GM21381 (cell line): ENCODE measurements around the gene ADGRL4.

Source experiments
- ATAC-seq: cut with Tn5 transposase; IDR thresholded peaks from one replicate; pipeline ENCODE4 v1.9.1; 2021; ENCODE audit warnings: mild to moderate bottlenecking, moderate library complexity; ENCODE audit not compliant: unreplicated experiment

ADGRL4 gene

DNA sequence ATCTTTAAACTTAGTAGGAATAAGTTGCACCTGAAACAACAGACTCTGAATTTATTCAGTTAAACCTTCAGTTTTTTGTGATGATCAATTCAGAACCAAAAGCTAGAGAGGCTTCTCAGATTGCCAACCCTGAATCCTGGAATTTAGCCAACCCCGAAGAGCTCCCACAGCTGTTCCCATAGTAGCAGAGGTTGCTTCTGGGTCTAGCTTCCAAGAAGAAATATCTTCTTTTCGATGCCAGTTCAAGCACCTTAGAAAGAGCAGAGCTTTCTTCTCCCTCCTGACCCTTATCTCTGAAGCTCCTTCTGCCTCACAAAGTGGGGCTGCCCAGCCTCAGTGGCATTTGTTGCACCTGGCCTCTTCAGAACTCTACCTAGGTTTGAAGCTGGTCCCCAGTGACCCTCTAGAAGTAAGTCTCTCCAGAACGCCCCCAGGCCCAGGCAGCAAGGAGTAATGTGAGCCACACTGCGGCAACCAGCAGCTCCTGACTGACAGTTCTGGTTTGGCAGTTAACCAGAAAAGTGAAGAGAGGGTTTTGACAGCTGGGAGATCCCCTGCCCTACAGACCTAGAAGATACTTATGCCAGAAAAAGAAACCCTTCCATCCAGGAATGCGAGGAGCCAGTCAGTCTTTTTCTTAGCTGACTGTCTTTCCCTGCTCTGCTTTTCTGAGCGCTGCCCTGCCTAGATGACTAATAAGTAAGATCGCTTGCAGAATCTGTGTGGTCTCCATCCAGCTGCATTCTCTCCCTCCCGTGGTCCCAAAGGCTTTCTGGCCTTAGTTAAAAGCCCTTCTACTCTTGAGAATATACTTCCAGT lies 165.9 kb downstream of the ADGRL4 start:
- ATAC-seq: no peak
